ENCODE results near the gene EFNA3.

Gene EFNA3

DNA sequence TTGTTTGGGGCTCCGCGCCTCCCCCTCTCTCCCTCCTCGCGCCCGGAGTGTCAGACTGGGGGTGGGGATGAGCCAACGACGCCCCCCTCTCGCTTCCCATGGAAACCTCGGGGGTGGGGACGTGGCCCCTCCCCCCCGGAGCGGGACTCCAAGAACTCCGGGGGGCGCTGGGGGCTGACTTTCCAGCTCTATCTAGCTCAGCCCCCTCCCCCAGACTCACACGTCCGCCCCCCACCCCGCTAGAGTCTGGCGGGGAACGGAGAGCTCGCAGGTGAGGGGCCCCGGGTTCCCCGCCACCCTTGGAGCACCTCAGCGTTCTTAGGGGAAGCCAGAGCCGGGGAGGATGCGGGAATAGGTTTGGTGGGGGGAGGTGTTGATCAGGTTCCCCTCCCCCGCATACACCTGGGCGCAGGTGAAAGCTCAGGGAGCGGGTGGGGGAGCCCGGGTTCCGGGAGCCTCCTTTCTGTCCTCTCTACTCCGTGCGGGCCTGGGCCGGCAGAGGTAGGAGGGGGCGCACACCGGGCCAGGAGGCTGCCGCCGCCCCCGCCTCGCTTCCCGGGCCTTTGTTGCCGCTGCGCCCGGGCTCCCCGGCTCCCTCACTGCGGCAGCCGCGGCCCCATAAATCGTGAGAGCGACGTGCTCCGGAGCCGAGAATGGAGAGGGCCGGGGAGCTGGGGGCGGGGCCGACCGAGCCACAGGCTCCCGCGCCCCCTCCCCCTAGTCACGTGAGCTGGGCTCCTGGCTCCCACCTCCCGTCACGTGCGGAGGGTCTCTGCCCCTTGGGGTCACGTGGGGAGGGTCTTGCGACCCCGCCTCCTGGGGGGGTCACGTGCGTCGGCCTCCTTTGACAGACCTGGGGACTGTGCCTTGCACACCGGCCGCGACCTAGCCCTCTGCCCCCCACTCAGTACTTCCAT lies 1.9 kb downstream of the EFNA3 start (continued):
- TF ChIP-seq ZNF623 (tag by site-specific recombination; IDR thresholded peaks at IDR 0.05) (no peak), ZFHX2 (tag by site-specific recombination; conservative IDR thresholded peaks at IDR 0.05) (peak; percentile 75), SETDB1 (IDR thresholded peaks at IDR 0.05; ENCODE audit: insufficient read length, low read length) (no peak), GFI1B (tag by site-specific recombination; IDR thresholded peaks at IDR 0.05) (no peak), ZNF292 (tag by site-specific recombination; IDR thresholded peaks at IDR 0.05; ENCODE audit: borderline replicate concordance, low read depth) (no peak), ZNF24 (tag by site-specific recombination; IDR thresholded peaks at IDR 0.05) (0 out of 2 replicates have a peak, but pooled peaks have one; percentile 51), GLI4 (tag by site-specific recombination; IDR thresholded peaks at IDR 0.05) (no peak), ZNF549 (tag by site-specific recombination; IDR thresholded peaks at IDR 0.05) (no peak), ZNF350 (tag by site-specific recombination; IDR thresholded peaks at IDR 0.05) (no peak), ZNF600 (tag by site-specific recombination; IDR thresholded peaks at IDR 0.05) (peak; percentile 60), ZNF311 (tag by site-specific recombination; IDR thresholded peaks at IDR 0.05; ENCODE audit: borderline replicate concordance) (no peak), GLI2 (tag by site-specific recombination; IDR thresholded peaks at IDR 0.05; ENCODE audit: borderline replicate concordance, low read depth) (no peak), ZNF157 (tag by site-specific recombination; IDR thresholded peaks at IDR 0.05) (no peak), ZNF530 (tag by site-specific recombination; IDR thresholded peaks at IDR 0.05; ENCODE audit: low read depth) (peak; percentile 94; the same call in 1 of the 2 replicates), ZNF121 (tag by site-specific recombination; IDR thresholded peaks at IDR 0.05) (no peak), GLIS1 (tag by site-specific recombination; IDR thresholded peaks at IDR 0.05) (peak; percentile 78), ZNF558 (tag by site-specific recombination; IDR thresholded peaks at IDR 0.05) (no peak), ZNF624 (tag by site-specific recombination; IDR thresholded peaks at IDR 0.05) (no peak), ZNF146 (tag by site-specific recombination; IDR thresholded peaks at IDR 0.05) (no peak; the same call in 1 of the 2 replicates), ZNF433 (tag by site-specific recombination; IDR thresholded peaks at IDR 0.05; ENCODE audit: low read depth) (no peak), ZNF529 (tag by site-specific recombination; IDR thresholded peaks at IDR 0.05; ENCODE audit: insufficient replicate concordance) (no peak), TRIM28 (IDR thresholded peaks at IDR 0.05; ENCODE audit: borderline replicate concordance, low read length) (no peak), SP2 (tag by site-specific recombination; IDR thresholded peaks at IDR 0.05) (peak; percentile 82), ZNF175 (tag by site-specific recombination; IDR thresholded peaks at IDR 0.05) (no peak), ZNF391 (tag by site-specific recombination; IDR thresholded peaks at IDR 0.05; ENCODE audit: borderline replicate concordance, low read depth) (no peak), ZNF48 (tag by site-specific recombination; IDR thresholded peaks at IDR 0.05) (no peak), ZNF366 (tag by site-specific recombination; conservative IDR thresholded peaks at IDR 0.05) (no peak), ZNF248 (tag by site-specific recombination; IDR thresholded peaks at IDR 0.05) (no peak)
- TF ChIP-seq, protein P1, sequence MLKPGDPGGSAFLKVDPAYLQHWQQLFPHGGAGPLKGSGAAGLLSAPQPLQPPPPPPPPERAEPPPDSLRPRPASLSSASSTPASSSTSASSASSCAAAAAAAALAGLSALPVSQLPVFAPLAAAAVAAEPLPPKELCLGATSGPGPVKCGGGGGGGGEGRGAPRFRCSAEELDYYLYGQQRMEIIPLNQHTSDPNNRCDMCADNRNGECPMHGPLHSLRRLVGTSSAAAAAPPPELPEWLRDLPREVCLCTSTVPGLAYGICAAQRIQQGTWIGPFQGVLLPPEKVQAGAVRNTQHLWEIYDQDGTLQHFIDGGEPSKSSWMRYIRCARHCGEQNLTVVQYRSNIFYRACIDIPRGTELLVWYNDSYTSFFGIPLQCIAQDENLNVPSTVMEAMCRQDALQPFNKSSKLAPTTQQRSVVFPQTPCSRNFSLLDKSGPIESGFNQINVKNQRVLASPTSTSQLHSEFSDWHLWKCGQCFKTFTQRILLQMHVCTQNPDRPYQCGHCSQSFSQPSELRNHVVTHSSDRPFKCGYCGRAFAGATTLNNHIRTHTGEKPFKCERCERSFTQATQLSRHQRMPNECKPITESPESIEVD (tag by site-specific recombination; IDR thresholded peaks at IDR 0.05): no peak
- TF ChIP-seq, protein P2, sequence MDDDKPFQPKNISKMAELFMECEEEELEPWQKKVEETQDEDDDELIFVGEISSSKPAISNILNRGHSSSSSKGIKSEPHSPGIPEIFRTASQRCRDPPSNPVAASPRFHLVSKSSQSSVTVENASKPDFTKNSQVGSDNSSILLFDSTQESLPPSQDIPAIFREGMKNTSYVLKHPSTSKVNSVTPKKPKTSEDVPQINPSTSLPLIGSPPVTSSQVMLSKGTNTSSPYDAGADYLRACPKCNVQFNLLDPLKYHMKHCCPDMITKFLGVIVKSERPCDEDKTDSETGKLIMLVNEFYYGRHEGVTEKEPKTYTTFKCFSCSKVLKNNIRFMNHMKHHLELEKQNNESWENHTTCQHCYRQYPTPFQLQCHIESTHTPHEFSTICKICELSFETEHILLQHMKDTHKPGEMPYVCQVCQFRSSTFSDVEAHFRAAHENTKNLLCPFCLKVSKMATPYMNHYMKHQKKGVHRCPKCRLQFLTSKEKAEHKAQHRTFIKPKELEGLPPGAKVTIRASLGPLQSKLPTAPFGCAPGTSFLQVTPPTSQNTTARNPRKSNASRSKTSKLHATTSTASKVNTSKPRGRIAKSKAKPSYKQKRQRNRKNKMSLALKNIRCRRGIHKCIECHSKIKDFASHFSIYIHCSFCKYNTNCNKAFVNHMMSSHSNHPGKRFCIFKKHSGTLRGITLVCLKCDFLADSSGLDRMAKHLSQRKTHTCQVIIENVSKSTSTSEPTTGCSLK (tag by site-specific recombination; IDR thresholded peaks at IDR 0.05): no peak
- TF ChIP-seq, protein P3, sequence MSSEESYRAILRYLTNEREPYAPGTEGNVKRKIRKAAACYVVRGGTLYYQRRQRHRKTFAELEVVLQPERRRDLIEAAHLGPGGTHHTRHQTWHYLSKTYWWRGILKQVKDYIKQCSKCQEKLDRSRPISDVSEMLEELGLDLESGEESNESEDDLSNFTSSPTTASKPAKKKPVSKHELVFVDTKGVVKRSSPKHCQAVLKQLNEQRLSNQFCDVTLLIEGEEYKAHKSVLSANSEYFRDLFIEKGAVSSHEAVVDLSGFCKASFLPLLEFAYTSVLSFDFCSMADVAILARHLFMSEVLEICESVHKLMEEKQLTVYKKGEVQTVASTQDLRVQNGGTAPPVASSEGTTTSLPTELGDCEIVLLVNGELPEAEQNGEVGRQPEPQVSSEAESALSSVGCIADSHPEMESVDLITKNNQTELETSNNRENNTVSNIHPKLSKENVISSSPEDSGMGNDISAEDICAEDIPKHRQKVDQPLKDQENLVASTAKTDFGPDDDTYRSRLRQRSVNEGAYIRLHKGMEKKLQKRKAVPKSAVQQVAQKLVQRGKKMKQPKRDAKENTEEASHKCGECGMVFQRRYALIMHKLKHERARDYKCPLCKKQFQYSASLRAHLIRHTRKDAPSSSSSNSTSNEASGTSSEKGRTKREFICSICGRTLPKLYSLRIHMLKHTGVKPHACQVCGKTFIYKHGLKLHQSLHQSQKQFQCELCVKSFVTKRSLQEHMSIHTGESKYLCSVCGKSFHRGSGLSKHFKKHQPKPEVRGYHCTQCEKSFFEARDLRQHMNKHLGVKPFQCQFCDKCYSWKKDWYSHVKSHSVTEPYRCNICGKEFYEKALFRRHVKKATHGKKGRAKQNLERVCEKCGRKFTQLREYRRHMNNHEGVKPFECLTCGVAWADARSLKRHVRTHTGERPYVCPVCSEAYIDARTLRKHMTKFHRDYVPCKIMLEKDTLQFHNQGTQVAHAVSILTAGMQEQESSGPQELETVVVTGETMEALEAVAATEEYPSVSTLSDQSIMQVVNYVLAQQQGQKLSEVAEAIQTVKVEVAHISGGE (tag by site-specific recombination; conservative IDR thresholded peaks at IDR 0.05; ENCODE audit: low read depth): peak; percentile 21; the same call in 1 of the 2 replicates
- TF ChIP-seq, protein P4, sequence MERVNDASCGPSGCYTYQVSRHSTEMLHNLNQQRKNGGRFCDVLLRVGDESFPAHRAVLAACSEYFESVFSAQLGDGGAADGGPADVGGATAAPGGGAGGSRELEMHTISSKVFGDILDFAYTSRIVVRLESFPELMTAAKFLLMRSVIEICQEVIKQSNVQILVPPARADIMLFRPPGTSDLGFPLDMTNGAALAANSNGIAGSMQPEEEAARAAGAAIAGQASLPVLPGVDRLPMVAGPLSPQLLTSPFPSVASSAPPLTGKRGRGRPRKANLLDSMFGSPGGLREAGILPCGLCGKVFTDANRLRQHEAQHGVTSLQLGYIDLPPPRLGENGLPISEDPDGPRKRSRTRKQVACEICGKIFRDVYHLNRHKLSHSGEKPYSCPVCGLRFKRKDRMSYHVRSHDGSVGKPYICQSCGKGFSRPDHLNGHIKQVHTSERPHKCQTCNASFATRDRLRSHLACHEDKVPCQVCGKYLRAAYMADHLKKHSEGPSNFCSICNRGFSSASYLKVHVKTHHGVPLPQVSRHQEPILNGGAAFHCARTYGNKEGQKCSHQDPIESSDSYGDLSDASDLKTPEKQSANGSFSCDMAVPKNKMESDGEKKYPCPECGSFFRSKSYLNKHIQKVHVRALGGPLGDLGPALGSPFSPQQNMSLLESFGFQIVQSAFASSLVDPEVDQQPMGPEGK (tag by site-specific recombination; IDR thresholded peaks at IDR 0.05): peak; percentile 95

Measured in HEK293 (cell line).